NCI-H2081 treated with DMSO at 0.1 percent for 48 hours (cell line): ENCODE data around the gene PNPLA8.
A peak's percentile ranks its signal among the peaks of the same experiment; 100 is the strongest.
"Not testable (repeated sequence)": the region's sequence is repeated elsewhere in the genome, so short reads cannot be mapped to it uniquely, and the experiment has no call there.

ENCODE experiments used
- DNase-seq: peaks from one replicate; lab custom pipeline; 2025; lab: John Stamatoyannopoulos, UW

Gene PNPLA8

GRCh38 chr7:108525985-108526767 is at the start of gene PNPLA8:
TSS of gene PNPLA8 (minus strand) at chr7:108526135. CDS start at chr7:108515491, 10,644 bp downstream.
- peak; percentile 98 for DNase-seq

GRCh38 chr7:108575156-108575555 is 49.2 kb upstream of the PNPLA8 start:
- no peak for DNase-seq

GRCh38 chr7:108572480-108572879 is 46.5 kb upstream of the PNPLA8 start:
- DNase-seq = no peak

GRCh38 chr7:108570146-108570755 is 44.3 kb upstream of the PNPLA8 start:
- no peak for DNase-seq

- DNase-seq = peak; percentile 98
Measured at GRCh38 chr7:108569381-108570145, 43.6 kb upstream of the PNPLA8 start, which contains the start of the genes DNAJB9 and THAP5. TSS of gene DNAJB9 (plus strand) at chr7:108569874. CDS start at chr7:108571727, 1,853 bp downstream. TSS of gene THAP5 (minus strand) at chr7:108569706. CDS start at chr7:108569569, 137 bp downstream.

GRCh38 chr7:108568801-108569380 is 43.0 kb upstream of the PNPLA8 start:
- no peak for DNase-seq

GRCh38 chr7:108565987-108566386 is 40.1 kb upstream of the PNPLA8 start:
- DNase-seq = no peak

GRCh38 chr7:108561047-108561619 is 35.2 kb upstream of the PNPLA8 start:
- DNase-seq = no peak

- no peak for DNase-seq
Measured at GRCh38 chr7:108559253-108559652, 33.3 kb upstream of the PNPLA8 start.

GRCh38 chr7:108557617-108558016 is 31.7 kb upstream of the PNPLA8 start:
- no peak for DNase-seq

- DNase-seq = no peak
Measured at GRCh38 chr7:108557191-108557590, 31.3 kb upstream of the PNPLA8 start.

- not testable (repeated sequence) for DNase-seq
Measured at GRCh38 chr7:108556665-108557064, 30.7 kb upstream of the PNPLA8 start.

GRCh38 chr7:108548141-108548896 is 22.4 kb upstream of the PNPLA8 start:
- DNase-seq = not testable (repeated sequence)

- no peak for DNase-seq
Measured at GRCh38 chr7:108541478-108541877, 15.5 kb upstream of the PNPLA8 start.

GRCh38 chr7:108538685-108539084 is 12.8 kb upstream of the PNPLA8 start:
- not testable (repeated sequence) for DNase-seq

- not testable (repeated sequence) for DNase-seq
Measured at GRCh38 chr7:108538236-108538635, 12.3 kb upstream of the PNPLA8 start.

- no peak for DNase-seq
Measured at GRCh38 chr7:108537229-108537628, 11.3 kb upstream of the PNPLA8 start.

GRCh38 chr7:108535744-108536143 is 9.8 kb upstream of the PNPLA8 start:
- DNase-seq = no peak

- DNase-seq = no peak
Measured at GRCh38 chr7:108535257-108535656, 9.3 kb upstream of the PNPLA8 start.

- no peak for DNase-seq
Measured at GRCh38 chr7:108533712-108534111, 7.8 kb upstream of the PNPLA8 start.

GRCh38 chr7:108529341-108529740 is 3.4 kb upstream of the PNPLA8 start:
- no peak for DNase-seq
